Thoracic aorta (tissue), 2 donors: ENCODE results near the gene TFF1. TPM values are rescaled to one million over a fixed set of nuclear protein-coding genes. Genes with fewer than 3 reads are reported as not detected.
"Not testable (repeated sequence)": the region's sequence is repeated elsewhere in the genome, so short reads cannot be mapped to it uniquely, and the experiment has no call there.

Experiments
- ATAC-seq: fragments of 150-250 bp; one replicate; pipeline ENCODE4 v1.8.0; 2017; ENCODE audit warnings: low read depth; ENCODE audit not compliant: insufficient number of reproducible peaks, low FRiP score
- DNase-seq: peaks from one replicate; pipeline ENCODE4 v3.0.0-alpha.2; 2020; ENCODE audit warnings: low spot score
- H3K27ac ChIP-seq, 2 donors: fragments of 200-600 bp; sonication (generic); 1 replicate in 1 of 2; 2 replicates in 1 of 2; pipeline ENCODE4 v1.5.1; 2016; ENCODE audit warnings: mild to moderate bottlenecking in 2 of 2, moderate library complexity in 2 of 2
- H3K27me3 ChIP-seq: fragments of 200-600 bp; sonication (generic); replicated peaks from 2 replicates; pipeline ENCODE4 v1.6.0; 2016; ENCODE audit warnings: mild to moderate bottlenecking; ENCODE audit not compliant: insufficient read depth
- H3K36me3 ChIP-seq: fragments of 200-600 bp; sonication (generic); one replicate; pipeline ENCODE4 v1.5.1; 2016
- H3K4me1 ChIP-seq, 2 donors: fragments of 200-600 bp; sonication (generic); 1 replicate in 1 of 2; 2 replicates in 1 of 2; pipeline versions ENCODE4 v1.5.1 to v1.6.0; 2016; ENCODE audit warnings: low read depth in 2 of 2, mild to moderate bottlenecking in 1 of 2; ENCODE audit not compliant: control insufficient read depth in 1 of 2
- H3K4me3 ChIP-seq: fragments of 200-600 bp; sonication (generic); 2 replicates; pipeline ENCODE4 v1.5.1; 2016; ENCODE audit warnings: mild to moderate bottlenecking
- H3K9me3 ChIP-seq: fragments of 200-600 bp; sonication (generic); 2 replicates; pipeline ENCODE4 v1.5.1; 2016
- total RNA-seq, 2 donors: library from RNA; depleted of rRNA; stranded (reverse); fragments of >200 nt; gene quantifications; one replicate each; pipeline versions ENCODE4 v1.1.0 to v1.2.3, GENCODE V29; 2016
- TF ChIP-seq, protein P1 (sequence below): fragments of 200-600 bp; sonication (generic); IDR thresholded peaks from one replicate; pipeline ENCODE4 v1.5.1; 2019; ENCODE audit warnings: antibody characterized with exemption

Gene TFF1
- total RNA-seq, 2 donors from 2014 or later: 85.8 TPM; not detected in 1

DNA sequence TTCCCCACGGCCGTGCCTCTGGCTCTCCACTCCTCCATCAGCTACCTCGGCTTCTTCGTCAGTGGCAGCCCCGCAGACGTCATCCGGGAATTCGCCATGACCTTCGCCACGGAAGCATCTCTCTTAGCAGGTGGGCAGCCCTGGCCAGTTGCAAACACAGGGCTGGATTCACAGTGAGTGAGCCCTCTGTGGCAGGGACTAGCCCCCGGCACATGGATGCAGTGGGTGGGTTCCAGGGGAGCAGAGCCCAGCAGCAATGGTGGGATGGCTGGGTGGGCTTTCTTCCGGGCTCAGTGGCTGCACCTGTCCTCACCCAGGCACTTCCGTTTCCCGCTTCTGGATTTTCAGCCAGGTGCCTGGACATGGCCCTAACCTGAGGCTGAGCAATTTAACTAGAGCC is 46.8 kb upstream of the TFF1 start:
- Histone ChIP-seq H3K9me3 (no peaks in the 10 kb centered on the region), H3K27me3 (no peaks in the 10 kb centered on the region), H3K27ac (no peak overlapping the region), H3K4me3 (no peak overlapping the region), H3K36me3 (no peaks in the 10 kb centered on the region), H3K4me1 (no peaks in the 10 kb centered on the region)
- ATAC-seq: no peak
- DNase-seq: no peak
- TF ChIP-seq, protein P1, sequence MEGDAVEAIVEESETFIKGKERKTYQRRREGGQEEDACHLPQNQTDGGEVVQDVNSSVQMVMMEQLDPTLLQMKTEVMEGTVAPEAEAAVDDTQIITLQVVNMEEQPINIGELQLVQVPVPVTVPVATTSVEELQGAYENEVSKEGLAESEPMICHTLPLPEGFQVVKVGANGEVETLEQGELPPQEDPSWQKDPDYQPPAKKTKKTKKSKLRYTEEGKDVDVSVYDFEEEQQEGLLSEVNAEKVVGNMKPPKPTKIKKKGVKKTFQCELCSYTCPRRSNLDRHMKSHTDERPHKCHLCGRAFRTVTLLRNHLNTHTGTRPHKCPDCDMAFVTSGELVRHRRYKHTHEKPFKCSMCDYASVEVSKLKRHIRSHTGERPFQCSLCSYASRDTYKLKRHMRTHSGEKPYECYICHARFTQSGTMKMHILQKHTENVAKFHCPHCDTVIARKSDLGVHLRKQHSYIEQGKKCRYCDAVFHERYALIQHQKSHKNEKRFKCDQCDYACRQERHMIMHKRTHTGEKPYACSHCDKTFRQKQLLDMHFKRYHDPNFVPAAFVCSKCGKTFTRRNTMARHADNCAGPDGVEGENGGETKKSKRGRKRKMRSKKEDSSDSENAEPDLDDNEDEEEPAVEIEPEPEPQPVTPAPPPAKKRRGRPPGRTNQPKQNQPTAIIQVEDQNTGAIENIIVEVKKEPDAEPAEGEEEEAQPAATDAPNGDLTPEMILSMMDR: no peak

DNA sequence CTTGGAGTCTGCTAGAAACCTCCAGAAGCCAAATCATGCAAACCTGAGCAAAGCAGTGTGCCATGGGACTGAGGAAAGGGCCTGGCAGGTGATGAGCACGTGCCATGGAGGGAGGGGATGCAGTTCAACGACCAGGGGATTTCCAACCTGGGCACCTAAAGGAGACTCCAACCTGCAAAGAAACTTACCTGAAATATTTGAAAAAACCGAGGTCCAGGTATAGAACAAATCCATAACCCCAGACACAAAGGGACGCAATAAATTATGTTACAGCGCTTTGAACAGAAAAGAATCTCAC is 46.2 kb upstream of the TFF1 start:
- TF ChIP-seq, protein P1: no peak
- Histone ChIP-seq H3K36me3 (no peaks in the 10 kb centered on the region), H3K4me3 (no peak overlapping the region), H3K9me3 (no peaks in the 10 kb centered on the region), H3K27ac (no peak overlapping the region), H3K4me1 (no peaks in the 10 kb centered on the region), H3K27me3 (no peaks in the 10 kb centered on the region)
- ATAC-seq: no peak
- DNase-seq: no peak

DNA sequence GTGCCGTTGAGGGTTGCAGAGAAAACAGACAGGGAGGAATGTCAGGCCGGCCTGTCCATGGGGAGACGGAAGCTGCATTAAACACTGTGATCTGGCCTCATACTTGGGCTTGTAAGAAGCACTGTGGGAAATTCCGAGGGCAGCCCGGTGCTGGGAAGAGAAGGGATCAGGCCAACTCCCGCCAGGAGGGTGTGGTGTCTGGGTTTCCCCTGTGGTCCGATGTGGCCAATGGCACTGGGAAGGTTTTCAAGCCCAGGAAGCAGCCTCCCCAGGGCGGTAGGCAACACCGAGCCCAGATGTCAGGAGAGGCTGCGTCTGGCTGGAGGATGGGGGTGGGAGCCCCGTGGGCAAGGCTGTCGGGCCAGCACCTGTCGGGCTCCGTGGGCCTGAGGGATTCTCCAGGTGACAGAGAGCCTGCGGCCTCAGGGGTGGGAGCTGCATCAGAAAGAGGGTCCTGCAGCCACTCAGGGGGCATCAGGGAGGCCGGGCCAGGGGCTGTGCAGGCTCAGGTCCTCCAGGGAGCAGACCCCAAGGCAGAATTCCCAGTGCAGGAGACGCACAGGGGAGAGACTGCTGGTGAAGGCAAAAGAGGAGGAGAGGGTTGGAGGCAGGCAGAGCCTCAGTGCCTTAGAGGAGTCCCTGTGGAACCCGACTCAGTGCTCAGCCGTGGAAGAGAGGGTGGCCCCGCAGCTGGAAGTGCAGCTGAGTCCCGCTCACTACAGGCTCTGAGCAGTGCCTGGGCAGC is 45.7 kb upstream of the TFF1 start:
- TF ChIP-seq, protein P1: no peak
- H3K27ac ChIP-seq: no peak overlapping the region
- no peaks in the 10 kb centered on the region for H3K27me3 ChIP-seq
- H3K36me3 ChIP-seq: no peaks in the 10 kb centered on the region
- H3K4me3 ChIP-seq: no peak overlapping the region
- no peaks in the 10 kb centered on the region for H3K9me3 ChIP-seq
- no peak for DNase-seq
- no peak for ATAC-seq
- H3K4me1 ChIP-seq: no peaks in the 10 kb centered on the region

DNA sequence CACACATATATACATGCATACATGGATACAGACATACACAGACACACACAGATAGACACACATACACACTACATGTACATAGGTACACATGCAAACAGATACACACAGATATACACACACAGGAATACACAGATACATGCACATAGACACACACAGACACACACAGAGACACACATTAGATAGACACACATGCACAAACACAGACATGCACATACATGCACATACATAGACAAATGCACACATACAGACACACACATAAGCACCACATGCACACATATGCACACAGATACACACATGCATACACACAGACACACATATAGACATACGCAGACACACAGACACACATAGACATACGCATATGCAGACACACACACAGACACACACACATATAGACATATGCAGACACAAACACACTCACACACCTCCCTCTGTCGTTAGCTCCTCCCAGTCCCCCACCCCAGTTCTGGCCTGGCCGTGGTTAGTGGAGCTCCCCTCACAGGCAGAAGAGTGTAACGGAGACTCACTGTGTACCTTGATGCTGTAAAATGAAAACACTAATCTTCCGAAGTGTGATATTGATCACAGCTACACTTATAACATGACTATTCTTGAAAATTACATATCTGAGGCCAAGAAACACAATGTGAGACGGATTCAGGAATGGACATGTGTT is 45.0 kb upstream of the TFF1 start:
- no peaks in the 10 kb centered on the region for H3K27me3 ChIP-seq
- ATAC-seq: no peak

DNA sequence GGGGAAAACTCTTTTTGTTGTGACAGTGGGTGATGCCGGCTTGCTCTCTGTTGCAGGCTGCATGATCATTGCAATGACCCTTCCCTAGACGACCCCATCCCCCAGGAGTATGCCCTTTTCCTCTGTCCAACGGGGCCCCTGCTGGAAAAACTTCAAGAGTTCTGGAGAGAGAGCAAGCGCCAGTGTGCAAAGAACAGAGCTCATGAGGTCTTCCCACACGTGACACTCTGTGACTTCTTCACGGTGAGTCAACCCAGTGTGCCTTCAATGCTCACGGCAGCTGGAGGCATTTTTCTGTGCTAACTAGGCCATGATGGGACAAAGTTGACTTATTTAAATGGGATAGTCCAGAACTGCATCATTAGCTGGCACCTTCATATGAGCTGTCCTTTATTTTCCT is 43.0 kb upstream of the TFF1 start:
- ATAC-seq: no peak
- TF ChIP-seq, protein P1: no peak

More for the DNA sequence above, 45.0 kb upstream of the TFF1 start:
- Histone ChIP-seq H3K4me1 (no peaks in the 10 kb centered on the region), H3K9me3 (no peaks in the 10 kb centered on the region), H3K27ac (no peak overlapping the region), H3K4me3 (no peak overlapping the region), H3K36me3 (no peaks in the 10 kb centered on the region)
- TF ChIP-seq, protein P1: no peak
- DNase-seq: no peak

DNA sequence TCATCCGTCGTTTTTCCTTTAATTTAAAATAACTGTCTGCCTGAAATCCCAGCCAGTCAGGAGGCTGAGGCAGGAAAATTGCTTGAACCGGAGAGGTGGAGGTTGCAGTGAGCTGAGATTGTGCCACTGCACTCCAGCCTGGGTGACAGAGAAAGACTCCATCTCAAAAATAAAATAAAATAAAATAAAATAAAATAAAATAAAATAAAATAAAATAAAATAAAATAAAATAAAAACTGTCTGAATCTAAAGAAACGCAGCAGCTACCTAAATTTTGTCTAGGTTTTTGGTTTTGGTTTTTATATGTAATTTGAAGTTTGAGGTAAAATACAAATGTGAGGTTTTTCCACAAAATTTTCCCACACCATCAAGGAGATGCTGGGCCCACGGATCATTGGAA is 42.4 kb upstream of the TFF1 start:
- H3K36me3 ChIP-seq, H3K4me1 ChIP-seq, DNase-seq, H3K27ac ChIP-seq, H3K9me3 ChIP-seq, ATAC-seq, H3K4me3 ChIP-seq, H3K27me3 ChIP-seq: not testable (repeated sequence)

More for the DNA sequence above, 43.0 kb upstream of the TFF1 start:
- H3K4me3 ChIP-seq: no peak overlapping the region
- no peaks in the 10 kb centered on the region for H3K4me1 ChIP-seq
- H3K27ac ChIP-seq: no peak overlapping the region
- no peak for DNase-seq
- no peaks in the 10 kb centered on the region for H3K36me3 ChIP-seq
- H3K27me3 ChIP-seq: no peaks in the 10 kb centered on the region
- H3K9me3 ChIP-seq: no peaks in the 10 kb centered on the region
